ENCODE results near the gene PPP2R5D. TPM values are rescaled to one million over a fixed set of nuclear protein-coding genes. Genes with fewer than 3 reads are reported as not detected.
"Not testable (repeated sequence)": the region's sequence is repeated elsewhere in the genome, so short reads cannot be mapped to it uniquely, and the experiment has no call there.

PPP2R5D gene
- total RNA-seq, 4 donors from 2014 or later, result 44.3 to 68.2 (median 52.6) TPM

DNA sequence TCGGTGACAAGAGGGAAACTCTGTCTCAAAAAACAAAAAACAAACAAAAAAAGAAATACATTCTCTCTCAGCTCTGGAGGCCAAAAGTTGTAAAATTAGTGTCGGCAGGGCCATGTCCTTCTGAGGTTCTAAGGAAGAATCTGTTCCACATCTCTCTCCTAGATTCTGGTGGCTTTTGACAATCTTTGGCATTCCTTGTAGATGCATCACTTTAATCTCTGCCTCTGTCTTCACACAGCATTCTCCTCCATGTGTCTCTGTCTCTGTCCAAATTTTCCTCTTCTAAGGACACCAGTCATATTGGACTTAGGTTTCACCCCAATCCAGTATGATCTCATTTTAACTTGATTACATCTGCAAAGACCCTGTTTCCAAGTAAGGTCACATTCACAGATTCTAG lies 9.1 kb downstream of the PPP2R5D start:
- in situ Hi-C loops (cut with MboI; ENCODE audit: low sequenced_read_pairs in 4 of 4) (no loop called here), intact Hi-C loops (cut with DNase I; ENCODE audit: low total_unique reads) (no loop called here)
- Histone ChIP-seq H3K4me1 (peaks cover under 1 to 6% of the 10 kb centered on the region in 2 donors), H3K4me3 (no peak overlapping the region), H3K36me3 (peaks cover 0 to 17% of the 10 kb centered on the region in 2 donors), H3K27ac (no peak overlapping the region), H3K9me3 (no peaks in the 10 kb centered on the region), H3K27me3 (no peaks in the 10 kb centered on the region)
- no peak for TF ChIP-seq POLR2A (IDR thresholded peaks at IDR 0.05)
- TF ChIP-seq, protein P1, sequence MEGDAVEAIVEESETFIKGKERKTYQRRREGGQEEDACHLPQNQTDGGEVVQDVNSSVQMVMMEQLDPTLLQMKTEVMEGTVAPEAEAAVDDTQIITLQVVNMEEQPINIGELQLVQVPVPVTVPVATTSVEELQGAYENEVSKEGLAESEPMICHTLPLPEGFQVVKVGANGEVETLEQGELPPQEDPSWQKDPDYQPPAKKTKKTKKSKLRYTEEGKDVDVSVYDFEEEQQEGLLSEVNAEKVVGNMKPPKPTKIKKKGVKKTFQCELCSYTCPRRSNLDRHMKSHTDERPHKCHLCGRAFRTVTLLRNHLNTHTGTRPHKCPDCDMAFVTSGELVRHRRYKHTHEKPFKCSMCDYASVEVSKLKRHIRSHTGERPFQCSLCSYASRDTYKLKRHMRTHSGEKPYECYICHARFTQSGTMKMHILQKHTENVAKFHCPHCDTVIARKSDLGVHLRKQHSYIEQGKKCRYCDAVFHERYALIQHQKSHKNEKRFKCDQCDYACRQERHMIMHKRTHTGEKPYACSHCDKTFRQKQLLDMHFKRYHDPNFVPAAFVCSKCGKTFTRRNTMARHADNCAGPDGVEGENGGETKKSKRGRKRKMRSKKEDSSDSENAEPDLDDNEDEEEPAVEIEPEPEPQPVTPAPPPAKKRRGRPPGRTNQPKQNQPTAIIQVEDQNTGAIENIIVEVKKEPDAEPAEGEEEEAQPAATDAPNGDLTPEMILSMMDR (IDR thresholded peaks at IDR 0.05 in 4 of 5, conservative IDR thresholded peaks at IDR 0.05 in 1 of 5), result no peak
- no peak for ATAC-seq
- no peak for DNase-seq

- TF ChIP-seq, protein P1 (IDR thresholded peaks at IDR 0.05 in 4 of 5, conservative IDR thresholded peaks at IDR 0.05 in 1 of 5), result no peak
- no peak for TF ChIP-seq POLR2A (IDR thresholded peaks at IDR 0.05)
- intact Hi-C loops (cut with DNase I; ENCODE audit: low total_unique reads), result no loop called here
- ATAC-seq, result no peak
Measured at GRCh38 chr6:42996513-42996912, 12.1 kb downstream of the PPP2R5D start.

GRCh38 chr6:42998205-42998604 lies 13.8 kb downstream of the PPP2R5D start:
- in situ Hi-C loops (cut with MboI; ENCODE audit: low sequenced_read_pairs in 4 of 4); intact Hi-C loops (cut with DNase I; ENCODE audit: low total_unique reads); DNase-seq; H3K4me1 ChIP-seq; ATAC-seq; H3K4me3 ChIP-seq; H3K9me3 ChIP-seq; H3K36me3 ChIP-seq; H3K27me3 ChIP-seq; H3K27ac ChIP-seq: not testable (repeated sequence)

More at GRCh38 chr6:42996513-42996912, 12.1 kb downstream of the PPP2R5D start:
- in situ Hi-C loops (cut with MboI; ENCODE audit: low sequenced_read_pairs in 4 of 4), result no loop called here
- Histone ChIP-seq H3K4me1 (no peaks in the 10 kb centered on the region), H3K4me3 (no peak overlapping the region), H3K27ac (no peak overlapping the region), H3K27me3 (no peaks in the 10 kb centered on the region), H3K36me3 (peaks cover 0 to 3% of the 10 kb centered on the region in 2 donors), H3K9me3 (no peaks in the 10 kb centered on the region)
- no peak for DNase-seq

DNA sequence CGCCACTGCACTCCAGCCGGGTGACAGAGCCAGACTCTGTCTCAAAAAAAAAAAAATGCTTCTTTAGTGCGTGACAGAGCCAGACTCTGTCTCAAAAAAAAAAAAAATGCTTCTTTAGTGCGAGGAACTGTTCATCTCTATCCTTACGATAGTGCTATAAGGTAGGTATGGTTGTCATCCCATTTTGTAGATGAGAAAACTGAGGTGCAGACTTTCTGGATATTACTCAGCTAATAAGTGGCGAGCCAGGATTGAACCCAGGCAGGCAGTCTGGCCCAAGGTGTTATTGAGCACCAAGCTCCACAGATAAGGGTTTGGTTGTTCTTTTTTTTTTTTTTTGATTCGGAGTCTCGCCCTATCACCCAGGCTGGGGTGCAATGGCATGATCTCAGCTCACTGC lies 17.5 kb downstream of the PPP2R5D start:
- intact Hi-C loops (cut with DNase I; ENCODE audit: low total_unique reads), result no loop called here
- Histone ChIP-seq H3K27ac (no peak overlapping the region), H3K4me1 (peaks cover 6% of the 10 kb centered on the region in 2 donors), H3K36me3 (peaks cover 0 to 5% of the 10 kb centered on the region in 2 donors), H3K9me3 (no peaks in the 10 kb centered on the region), H3K4me3 (no peak overlapping the region), H3K27me3 (no peaks in the 10 kb centered on the region)
- DNase-seq (no peak), ATAC-seq (no peak)
- in situ Hi-C loops (cut with MboI; ENCODE audit: low sequenced_read_pairs in 4 of 4), result no loop called here
- TF ChIP-seq POLR2A (IDR thresholded peaks at IDR 0.05), result no peak
- TF ChIP-seq, protein P1 (IDR thresholded peaks at IDR 0.05 in 4 of 5, conservative IDR thresholded peaks at IDR 0.05 in 1 of 5), result no peak

DNA sequence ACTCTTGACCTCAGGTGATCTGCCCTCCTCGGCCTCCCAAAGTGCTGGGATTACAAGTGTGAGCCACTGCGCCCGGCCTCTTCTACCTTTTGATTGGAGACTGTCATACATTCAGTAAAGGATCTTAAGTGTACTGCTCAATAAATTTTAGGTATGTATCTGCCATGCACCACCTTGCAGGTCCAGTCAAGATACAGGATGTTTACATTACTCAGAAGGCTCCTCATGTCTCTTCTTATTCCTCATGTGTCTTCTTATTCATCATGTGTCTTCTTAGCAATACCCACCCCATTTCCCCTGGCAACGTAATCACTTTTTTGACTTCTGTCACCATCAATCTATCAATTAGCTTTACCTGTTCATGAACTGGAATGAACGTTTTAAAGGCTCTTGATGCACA lies 21.5 kb downstream of the PPP2R5D start:
- DNase-seq (no peak), ATAC-seq (no peak)
- TF ChIP-seq, protein P1 (IDR thresholded peaks at IDR 0.05 in 4 of 5, conservative IDR thresholded peaks at IDR 0.05 in 1 of 5), result no peak
- TF ChIP-seq POLR2A (IDR thresholded peaks at IDR 0.05), result no peak
- no peaks in the 10 kb centered on the region for H3K27me3 ChIP-seq
- intact Hi-C loops (cut with DNase I; ENCODE audit: low total_unique reads) (no loop called here), in situ Hi-C loops (cut with MboI; ENCODE audit: low sequenced_read_pairs in 4 of 4) (no loop called here)
- H3K27ac ChIP-seq, result no peak overlapping the region
- H3K4me3 ChIP-seq, result no peak overlapping the region
- no peaks in the 10 kb centered on the region for H3K9me3 ChIP-seq
- peaks cover 0 to 44% of the 10 kb centered on the region in 2 donors for H3K36me3 ChIP-seq
- peaks cover 6% of the 10 kb centered on the region in 2 donors for H3K4me1 ChIP-seq

Measured in gastrocnemius medialis (tissue), 4 donors.